WTC11 (cell line): ENCODE results near the gene PLXDC2. TPM values are rescaled to one million over a fixed set of nuclear protein-coding genes. Genes with fewer than 3 reads are reported as not detected.

Experiments used
- ATAC-seq: fragments of 200-7000 bp; cut with Tn5 transposase; 2 replicates; pipeline ENCODE4 v1.10.0; 2021; ENCODE audit warnings: mild to moderate bottlenecking, moderate library complexity
- CTCF ChIA-PET: fragments of 300-600 bp; sonication (Branson Sonifier 250); formaldehyde crosslinking; loops from one replicate; lab custom pipeline; 2021; ENCODE audit warnings: antibody characterized with exemption; lab: Charles Lee
- POLR2A ChIA-PET: fragments of 350-600 bp; sonication (Branson Sonifier 250); formaldehyde crosslinking; loops from one replicate; lab custom pipeline; 2021; ENCODE audit warnings: antibody characterized with exemption; lab: Charles Lee
- DNase-seq: peaks from one replicate; pipeline ENCODE4 v3.0.0; 2021; ENCODE audit warnings: low spot score
- H3K27ac Mint-ChIP-seq: 2 replicates; pipeline ENCODE4 v1.8.0; 2021; ENCODE audit warnings: mixed read lengths
- H3K27me3 Mint-ChIP-seq: 2 replicates; pipeline ENCODE4 v1.8.0; 2021; ENCODE audit warnings: low read depth, mild to moderate bottlenecking, moderate library complexity, mixed read lengths
- H3K36me3 Mint-ChIP-seq: 2 replicates; pipeline ENCODE4 v1.8.0; 2021; ENCODE audit warnings: mixed read lengths
- H3K4me1 Mint-ChIP-seq: 2 replicates; pipeline ENCODE4 v1.8.0; 2022; ENCODE audit warnings: mixed read lengths
- H3K4me3 Mint-ChIP-seq: 2 replicates; pipeline ENCODE4 v1.8.0; 2021; ENCODE audit warnings: mild to moderate bottlenecking, moderate library complexity, mixed read lengths
- H3K9me3 Mint-ChIP-seq: 2 replicates; pipeline ENCODE4 v1.8.0; 2021; ENCODE audit warnings: mixed read lengths
- CBFB ChIP-seq: sonication (generic); formaldehyde crosslinking; IDR thresholded peaks from 2 replicates; pipeline ENCODE4 v1.8.1; 2022; ENCODE audit warnings: mild to moderate bottlenecking, low read depth, missing genetic modification reagents
- CDX4 ChIP-seq: fragments of 250-450 bp; sonication (Bioruptor Pico); IDR thresholded peaks from 2 replicates; pipeline ENCODE4 v1.9.0; 2021; ENCODE audit warnings: moderate library complexity, mild to moderate bottlenecking, inconsistent platforms, borderline replicate concordance
- E2F1 ChIP-seq: sonication (generic); formaldehyde crosslinking; IDR thresholded peaks from 2 replicates; pipeline ENCODE4 v1.8.0; 2022; ENCODE audit warnings: mild to moderate bottlenecking, missing genetic modification reagents
- GTF2I ChIP-seq: fragments of 250-450 bp; sonication (Bioruptor Pico); conservative IDR thresholded peaks from 2 replicates; pipeline ENCODE4 v1.4.0; 2021; ENCODE audit warnings: mild to moderate bottlenecking
- KAT7 ChIP-seq: sonication (generic); formaldehyde crosslinking; IDR thresholded peaks from 2 replicates; pipeline ENCODE4 v1.8.1; 2023; ENCODE audit warnings: missing genetic modification reagents, mild to moderate bottlenecking, borderline replicate concordance
- MAX ChIP-seq: sonication (generic); formaldehyde crosslinking; IDR thresholded peaks from 2 replicates; pipeline ENCODE4 v1.8.0; 2022; ENCODE audit warnings: mild to moderate bottlenecking, missing genetic modification reagents
- MXD4 ChIP-seq: fragments of 250-450 bp; sonication (Bioruptor Pico); IDR thresholded peaks from 2 replicates; pipeline ENCODE4 v1.8.0; 2021; ENCODE audit warnings: mild to moderate bottlenecking, moderate library complexity, borderline replicate concordance
- TEAD1 ChIP-seq: sonication (generic); formaldehyde crosslinking; IDR thresholded peaks from 2 replicates; pipeline ENCODE4 v1.8.0; 2022; ENCODE audit warnings: mild to moderate bottlenecking, missing genetic modification reagents
- TEAD4 ChIP-seq: sonication (generic); formaldehyde crosslinking; IDR thresholded peaks from 2 replicates; pipeline ENCODE4 v1.8.0; 2022; ENCODE audit warnings: mild to moderate bottlenecking, missing genetic modification reagents
- ZNF121 ChIP-seq: sonication (generic); formaldehyde crosslinking; IDR thresholded peaks from 2 replicates; pipeline ENCODE4 v1.8.0; 2023; ENCODE audit warnings: missing genetic modification reagents
- ZNF138 ChIP-seq: sonication (generic); formaldehyde crosslinking; conservative IDR thresholded peaks from 2 replicates; pipeline ENCODE4 v1.8.1; 2022; ENCODE audit warnings: mild to moderate bottlenecking, moderate library complexity, missing genetic modification reagents
- ZNF219 ChIP-seq: sonication (generic); formaldehyde crosslinking; IDR thresholded peaks from 2 replicates; pipeline ENCODE4 v1.8.0; 2023; ENCODE audit warnings: missing genetic modification reagents, mild to moderate bottlenecking, borderline replicate concordance
- ZNF423 ChIP-seq: fragments of 250-450 bp; sonication (Bioruptor Pico); IDR thresholded peaks from 2 replicates; pipeline ENCODE4 v2.1.2; 2022; ENCODE audit warnings: mild to moderate bottlenecking, moderate library complexity
- ZNF671 ChIP-seq: fragments of 250-450 bp; sonication (Bioruptor Pico); IDR thresholded peaks from 2 replicates; pipeline ENCODE4 v1.8.0; 2021; ENCODE audit warnings: mild to moderate bottlenecking
- total RNA-seq: library from RNA; stranded (reverse); gene quantifications from 3 replicates; pipeline ENCODE4 v1.2.3, GENCODE V29; 2021
- TF ChIP-seq, protein P1 (sequence below): sonication (generic); formaldehyde crosslinking; IDR thresholded peaks from 2 replicates; pipeline ENCODE4 v1.8.1; 2023; ENCODE audit warnings: mild to moderate bottlenecking, missing genetic modification reagents
- TF ChIP-seq, protein P2 (sequence below): sonication (generic); formaldehyde crosslinking; IDR thresholded peaks from 2 replicates; pipeline ENCODE4 v1.8.0; 2023; ENCODE audit warnings: missing genetic modification reagents
- TF ChIP-seq, protein P3 (sequence below): sonication (generic); formaldehyde crosslinking; conservative IDR thresholded peaks from 2 replicates; pipeline ENCODE4 v1.8.1; 2022; ENCODE audit warnings: mild to moderate bottlenecking, missing genetic modification reagents
- TF ChIP-seq, protein P4 (sequence below): fragments of 250-450 bp; sonication (Bioruptor Pico); conservative IDR thresholded peaks from 2 replicates; pipeline ENCODE4 v1.9.0; 2021; ENCODE audit warnings: mild to moderate bottlenecking
- TF ChIP-seq, protein P5 (sequence below): fragments of 250-450 bp; sonication (Bioruptor Pico); IDR thresholded peaks from 2 replicates; pipeline ENCODE4 v1.9.0; 2021; ENCODE audit warnings: mild to moderate bottlenecking

The PLXDC2 gene
- total RNA-seq, 1 experiment from 2014 or later, result 31.7 TPM

- H3K9me3 Mint-ChIP-seq, result peaks cover 3% of the 10 kb centered on the region; the same call in 1 of the 2 replicates
- H3K4me1 Mint-ChIP-seq, result peaks cover 61% of the 10 kb centered on the region
- POLR2A ChIA-PET, result interaction anchor here (0.6 kb wide), 1 partner anchor 38 kb away, joined by 3 read pairs; no protein-coding TSS in a partner anchor
- DNase-seq (no peak), ATAC-seq (no peak)
- H3K4me3 Mint-ChIP-seq, result no peak overlapping the region
- TF ChIP-seq, protein P1, sequence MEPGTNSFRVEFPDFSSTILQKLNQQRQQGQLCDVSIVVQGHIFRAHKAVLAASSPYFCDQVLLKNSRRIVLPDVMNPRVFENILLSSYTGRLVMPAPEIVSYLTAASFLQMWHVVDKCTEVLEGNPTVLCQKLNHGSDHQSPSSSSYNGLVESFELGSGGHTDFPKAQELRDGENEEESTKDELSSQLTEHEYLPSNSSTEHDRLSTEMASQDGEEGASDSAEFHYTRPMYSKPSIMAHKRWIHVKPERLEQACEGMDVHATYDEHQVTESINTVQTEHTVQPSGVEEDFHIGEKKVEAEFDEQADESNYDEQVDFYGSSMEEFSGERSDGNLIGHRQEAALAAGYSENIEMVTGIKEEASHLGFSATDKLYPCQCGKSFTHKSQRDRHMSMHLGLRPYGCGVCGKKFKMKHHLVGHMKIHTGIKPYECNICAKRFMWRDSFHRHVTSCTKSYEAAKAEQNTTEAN (CRISPR knock-in tag), result no peak
- TF ChIP-seq, protein P2, sequence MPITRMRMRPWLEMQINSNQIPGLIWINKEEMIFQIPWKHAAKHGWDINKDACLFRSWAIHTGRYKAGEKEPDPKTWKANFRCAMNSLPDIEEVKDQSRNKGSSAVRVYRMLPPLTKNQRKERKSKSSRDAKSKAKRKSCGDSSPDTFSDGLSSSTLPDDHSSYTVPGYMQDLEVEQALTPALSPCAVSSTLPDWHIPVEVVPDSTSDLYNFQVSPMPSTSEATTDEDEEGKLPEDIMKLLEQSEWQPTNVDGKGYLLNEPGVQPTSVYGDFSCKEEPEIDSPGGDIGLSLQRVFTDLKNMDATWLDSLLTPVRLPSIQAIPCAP (CRISPR knock-in tag), result no peak
- no peak for TF ChIP-seq TEAD1
- TF ChIP-seq ZNF121 (CRISPR knock-in tag), result no peak
- TF ChIP-seq, protein P3, sequence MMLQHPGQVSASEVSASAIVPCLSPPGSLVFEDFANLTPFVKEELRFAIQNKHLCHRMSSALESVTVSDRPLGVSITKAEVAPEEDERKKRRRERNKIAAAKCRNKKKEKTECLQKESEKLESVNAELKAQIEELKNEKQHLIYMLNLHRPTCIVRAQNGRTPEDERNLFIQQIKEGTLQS (CRISPR knock-in tag), result no peak
- CTCF ChIA-PET, result interaction anchor here (1.4 to 1.6 kb wide), 2 partner anchors 14 to 142 kb away, joined by 3 to 4 read pairs; no protein-coding TSS in a partner anchor
- H3K27me3 Mint-ChIP-seq, result no peaks in the 10 kb centered on the region
- 0 out of 2 replicates have a peak overlapping the region, but pooled peaks have one; percentile 31 for H3K27ac Mint-ChIP-seq
- H3K36me3 Mint-ChIP-seq, result no peaks in the 10 kb centered on the region
These were observed 145.1 kb downstream of the PLXDC2 start for GRCh38 chr10:19961076-19962053.

DNA sequence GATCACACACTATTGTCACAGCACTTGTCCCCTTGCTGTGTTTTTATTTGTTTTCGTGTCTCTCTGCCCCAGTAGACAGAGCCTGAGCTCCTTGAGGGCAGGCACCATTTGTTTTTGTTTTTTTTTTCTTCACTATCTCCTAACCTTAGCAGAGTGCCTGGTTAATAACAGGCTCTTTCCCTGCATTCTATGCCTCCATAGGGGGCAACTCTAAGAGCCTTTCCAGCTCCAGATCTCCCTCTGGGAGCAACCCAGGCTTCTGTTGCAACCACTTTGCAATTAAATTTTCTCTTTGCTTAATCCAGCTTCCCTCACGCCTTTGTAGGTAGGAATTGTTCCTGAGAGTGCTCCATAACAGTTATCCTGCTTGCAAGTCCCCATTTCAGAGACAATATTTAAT, 148.4 kb downstream of the PLXDC2 start:
- ChIA-PET CTCF (no interaction called here), POLR2A (interaction anchor here (1.2 kb wide), 1 partner anchor 34 kb away, joined by 3 read pairs; no protein-coding TSS in a partner anchor)
- H3K4me1 Mint-ChIP-seq, result peaks cover 69% of the 10 kb centered on the region
- H3K36me3 Mint-ChIP-seq, result no peaks in the 10 kb centered on the region
- ATAC-seq, result peak; percentile 70
- H3K27me3 Mint-ChIP-seq, result no peaks in the 10 kb centered on the region
- no peak for TF ChIP-seq MAX (CRISPR knock-in tag)
- TF ChIP-seq ZNF423, result peak; percentile 52; the same call in 1 of the 2 replicates
- TF ChIP-seq, all 79 proteins: peak for 1
- Mint-ChIP-seq H3K9me3 (peaks cover 3% of the 10 kb centered on the region; the same call in 1 of the 2 replicates), H3K4me3 (no peak overlapping the region), H3K27ac (peak overlapping the region; percentile 92)
- no peak for DNase-seq

- H3K4me3 Mint-ChIP-seq, result peak overlapping the region; percentile 38
- peak; percentile 49 for DNase-seq
- ChIA-PET POLR2A (no interaction called here), CTCF (no interaction called here)
- TF ChIP-seq ZNF423 (peak; percentile 66), TEAD1 (peak; percentile 66; the same call in 1 of the 2 replicates), CDX4 (CRISPR knock-in tag) (no peak)
- peak overlapping the region; percentile 94 for H3K27ac Mint-ChIP-seq
- peaks cover 3% of the 10 kb centered on the region; the same call in 1 of the 2 replicates for H3K9me3 Mint-ChIP-seq
- H3K27me3 Mint-ChIP-seq, result no peaks in the 10 kb centered on the region
- peak; percentile 92 for ATAC-seq
- no peaks in the 10 kb centered on the region for H3K36me3 Mint-ChIP-seq
- H3K4me1 Mint-ChIP-seq, result peaks cover 59% of the 10 kb centered on the region
These were observed 150.5 kb downstream of the PLXDC2 start for GRCh38 chr10:19966751-19967150.

DNA sequence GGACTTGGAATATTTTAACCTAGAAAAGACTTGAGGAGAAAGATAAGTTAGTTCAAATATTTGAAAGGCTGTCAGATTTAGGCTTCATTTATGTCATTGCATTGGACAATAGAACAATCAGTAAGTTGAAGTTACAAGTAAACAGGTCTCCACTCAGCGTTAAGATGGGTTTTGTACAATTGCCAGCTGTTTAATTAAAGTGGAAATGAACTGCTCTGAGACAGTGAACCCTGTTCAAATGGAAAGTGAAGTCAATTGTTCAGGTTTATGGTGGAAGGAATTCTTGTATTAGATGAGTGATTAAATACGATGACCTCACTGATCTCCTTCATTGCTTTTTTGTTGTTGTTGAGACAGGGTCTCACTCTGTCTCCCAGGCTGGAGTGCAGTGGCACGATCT, 151.7 kb downstream of the PLXDC2 start:
- DNase-seq (no peak), ATAC-seq (no peak)
- H3K27ac Mint-ChIP-seq, result peak overlapping the region; percentile 47
- peaks cover 2% of the 10 kb centered on the region; the same call in 1 of the 2 replicates for H3K9me3 Mint-ChIP-seq
- no peaks in the 10 kb centered on the region for H3K27me3 Mint-ChIP-seq
- ChIA-PET POLR2A (no interaction called here), CTCF (no interaction called here)
- H3K36me3 Mint-ChIP-seq, result no peaks in the 10 kb centered on the region
- peaks cover 56% of the 10 kb centered on the region for H3K4me1 Mint-ChIP-seq
- no peak overlapping the region for H3K4me3 Mint-ChIP-seq
- TF ChIP-seq TEAD4 (CRISPR knock-in tag) (no peak), ZNF219 (CRISPR knock-in tag) (no peak), E2F1 (CRISPR knock-in tag) (no peak), ZNF671 (CRISPR knock-in tag) (no peak), MXD4 (no peak), GTF2I (CRISPR knock-in tag) (no peak), CBFB (CRISPR knock-in tag) (no peak), ZNF138 (no peak), KAT7 (CRISPR knock-in tag) (no peak)
- TF ChIP-seq, protein P4, sequence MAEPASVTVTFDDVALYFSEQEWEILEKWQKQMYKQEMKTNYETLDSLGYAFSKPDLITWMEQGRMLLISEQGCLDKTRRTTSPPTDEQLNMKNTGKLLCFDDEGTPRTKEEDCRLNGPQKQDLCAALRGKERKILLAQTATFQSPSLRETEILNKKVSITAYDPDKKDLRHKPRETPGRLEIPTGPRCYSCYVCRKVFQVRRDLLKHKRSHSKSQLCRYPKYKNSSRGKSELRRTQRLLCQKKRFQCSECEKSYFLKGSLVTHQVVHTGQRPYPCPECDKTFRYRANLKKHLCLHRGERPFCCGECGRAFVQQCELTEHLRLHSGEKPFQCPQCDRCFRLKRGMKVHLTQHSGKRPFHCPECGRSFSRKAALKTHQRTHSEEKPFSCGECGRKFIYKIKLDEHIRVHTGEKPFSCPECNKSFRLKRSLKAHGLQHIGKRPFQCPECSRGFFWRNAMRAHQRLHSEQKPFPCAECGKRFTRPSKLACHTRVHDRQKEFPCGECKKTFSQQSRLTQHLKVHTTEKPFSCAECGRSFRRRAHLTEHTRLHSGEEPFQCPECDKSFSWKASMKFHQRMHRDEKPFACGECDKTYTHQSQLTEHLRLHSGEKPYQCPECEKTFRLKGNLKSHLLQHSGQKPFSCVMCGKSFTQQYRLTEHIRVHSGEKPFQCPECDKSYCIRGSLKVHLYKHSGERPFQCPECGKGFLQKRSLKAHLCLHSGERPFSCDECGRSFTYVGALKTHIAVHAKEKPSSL (CRISPR knock-in tag), result no peak
- TF ChIP-seq, protein P5, sequence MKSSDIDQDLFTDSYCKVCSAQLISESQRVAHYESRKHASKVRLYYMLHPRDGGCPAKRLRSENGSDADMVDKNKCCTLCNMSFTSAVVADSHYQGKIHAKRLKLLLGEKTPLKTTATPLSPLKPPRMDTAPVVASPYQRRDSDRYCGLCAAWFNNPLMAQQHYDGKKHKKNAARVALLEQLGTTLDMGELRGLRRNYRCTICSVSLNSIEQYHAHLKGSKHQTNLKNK (CRISPR knock-in tag), result no peak
